ENCODE data around the gene DHRS11. TPM values are rescaled to one million over a fixed set of nuclear protein-coding genes. Genes with fewer than 3 reads are reported as not detected.

DHRS11 gene
- total and polyA plus RNA-seq, 2 of the 8 experiments (the other 6 are each of a cell fraction or from before 2014, with no cell fraction given): 29.5 to 63.3 TPM

- H3K9ac ChIP-seq (replicated peaks in 1 of 4; ENCODE audit: extremely low read depth in 1 of 4, low read depth in 3 of 4, low read length in 3 of 4): no peak overlapping the region; a peak in 1 of 7 replicates
- H4K20me1 ChIP-seq (replicated peaks in 1 of 2; ENCODE audit: control insufficient read depth in 1 of 2, insufficient read depth in 2 of 2, low read length in 2 of 2): peaks cover 2 to 3% of the 10 kb centered on the region in 2 experiments
- no peaks in the 10 kb centered on the region for H3K27me3 ChIP-seq (replicated peaks in 1 of 4; ENCODE audit: control insufficient read depth in 3 of 4, extremely low read depth in 1 of 4, insufficient read depth in 3 of 4, low read length in 3 of 4)
- FAIRE-seq (no peak), DNase-seq (ENCODE audit: low read depth in 1 of 2, low spot score in 2 of 2) (no peak)
- no peak overlapping the region for H2BK5ac ChIP-seq (ENCODE audit: low read depth, low read length)
- H3K56ac ChIP-seq (replicated peaks; ENCODE audit: insufficient read length, low read depth, low read length): no peak overlapping the region
- no peak overlapping the region for H4K91ac ChIP-seq (replicated peaks; ENCODE audit: insufficient read length, low read length)
- no peak overlapping the region for H4K5ac ChIP-seq (ENCODE audit: insufficient read length, low read depth, low read length)
- H3K27ac ChIP-seq (ENCODE audit: low read depth, low read length): no peak overlapping the region
- TF ChIP-seq NRF1 (IDR thresholded peaks at IDR 0.05; ENCODE audit: low read depth, low read length) (no peak), BACH1 (IDR thresholded peaks at IDR 0.05; ENCODE audit: low read length) (no peak), JUND (IDR thresholded peaks at IDR 0.05; ENCODE audit: low read length) (no peak), RAD21 (IDR thresholded peaks at IDR 0.05 in 1 of 2, conservative IDR thresholded peaks at IDR 0.05 in 1 of 2; ENCODE audit: low read depth in 2 of 2, low read length in 2 of 2) (no peak), POLR2A (IDR thresholded peaks at IDR 0.05; ENCODE audit: control extremely low read depth in 1 of 2, low read depth in 2 of 2, low read length in 2 of 2) (no peak), RFX5 (IDR thresholded peaks at IDR 0.05; ENCODE audit: borderline replicate concordance, low read depth, low read length) (no peak), EZH2 (IDR thresholded peaks at IDR 0.05; ENCODE audit: low read depth, low read length, severe bottlenecking) (no peak), ATF3 (IDR thresholded peaks at IDR 0.05; ENCODE audit: insufficient read depth, low read depth, low read length) (no peak), RBBP5 (IDR thresholded peaks at IDR 0.05; ENCODE audit: borderline replicate concordance, low read depth, low read length) (no peak), RXRA (IDR thresholded peaks at IDR 0.05; ENCODE audit: insufficient read depth, low read depth, low read length) (no peak)
- no peaks in the 10 kb centered on the region for H3K9me3 ChIP-seq (ENCODE audit: insufficient read depth in 2 of 2, low read depth in 1 of 2, low read length in 1 of 2)
- H4K8ac ChIP-seq (ENCODE audit: extremely low read depth, insufficient read depth, low read length): no peak overlapping the region
- no peaks in the 10 kb centered on the region for H3K23me2 ChIP-seq (ENCODE audit: low read depth, low read length)
- no peak overlapping the region for H2BK120ac ChIP-seq (replicated peaks; ENCODE audit: low read depth, low read length)
- H2BK12ac ChIP-seq (ENCODE audit: low read depth, low read length): no peak overlapping the region
- H3K4me1 ChIP-seq (replicated peaks in 1 of 4; ENCODE audit: control insufficient read depth in 3 of 4, insufficient read depth in 4 of 4, low read length in 3 of 4): peaks cover 9 to 20% (median 16%) of the 10 kb centered on the region in 4 experiments
- no peak overlapping the region for H3K14ac ChIP-seq (ENCODE audit: insufficient read length)
- POLR2A ChIA-PET (ENCODE audit: partially characterized antibody): interaction anchor here (6.3 kb wide), 1 partner anchor 11 kb away, joined by 50 read pairs; the partner anchor contains the start of gene MRM1
- H3K4me3 ChIP-seq (ENCODE audit: extremely low read depth in 1 of 4, insufficient read depth in 2 of 4, low read depth in 3 of 4, low read length in 4 of 4): no peak overlapping the region
- 91% methylated on average over 3 of the region's 3 CpGs; no CpG with 5 or more reads in 1 of the 2 experiments for WGBS, 2 experiments (ENCODE audit: extremely low coverage in 1 of 2, insufficient coverage in 1 of 2, insufficient read length in 1 of 2, insufficient replicate concordance in 2 of 2, low coverage in 1 of 2, low lambda C conversion rate in 2 of 2, missing lambda C conversion rate in 1 of 2)
- no peaks in the 10 kb centered on the region; the same call in 1 of the 2 replicates for H3K79me1 ChIP-seq (ENCODE audit: low read depth, low read length)
- CTCF ChIA-PET (ENCODE audit: partially characterized antibody): interaction anchor here (2.0 to 9.9 kb wide), 3 partner anchors 9 to 14 kb away, joined by 5 to 122 read pairs (median 84); partner anchors contain the start of gene MRM1
- H3K36me3 ChIP-seq (ENCODE audit: control insufficient read depth in 2 of 4, insufficient read depth in 4 of 4, low read length in 3 of 4): 0 out of 8 replicates have a peak, but pooled peaks cover 0 to 3% (median 0%) of the 10 kb centered on the region in 4 experiments
- H3K4me2 ChIP-seq (ENCODE audit: insufficient read depth in 1 of 2, low read depth in 2 of 2, low read length in 2 of 2): no peak overlapping the region
- H3K4ac ChIP-seq (replicated peaks; ENCODE audit: insufficient read length, low read depth, low read length): no peak overlapping the region
- no peak overlapping the region for H2BK15ac ChIP-seq (ENCODE audit: low read length)
- 0 out of 4 replicates have a peak, but pooled peaks cover 0 to 2% of the 10 kb centered on the region in 2 experiments for H3K79me2 ChIP-seq (ENCODE audit: control insufficient read depth in 1 of 2, insufficient read depth in 2 of 2, low read length in 2 of 2)
- H3K23ac ChIP-seq (ENCODE audit: insufficient read length): no peak overlapping the region
- no peak overlapping the region for H2BK20ac ChIP-seq (ENCODE audit: low read length)
- no peak overlapping the region for H2AFZ ChIP-seq (ENCODE audit: low read length)
- H2AK5ac ChIP-seq (ENCODE audit: low read depth, low read length): no peak overlapping the region
- H3K18ac ChIP-seq (ENCODE audit: extremely low read depth, low read length): no peak overlapping the region; the same call in 1 of the 2 replicates
Measured at GRCh38 chr17:36612323-36612722, 20.6 kb downstream of the DHRS11 start.
